Endothelial cell of umbilical vein (primary cell): ENCODE measurements around the gene LNX2. TPM values are rescaled to one million over a fixed set of nuclear protein-coding genes. Genes with fewer than 3 reads are reported as not detected.

Experiments
- BruUV-seq: library from RNA; stranded (reverse); fragments of 400-500 nt; replicated peaks from 2 replicates; lab custom pipeline; 2021; lab: Mats Ljungman, UMichigan
- CTCF ChIA-PET: fragments of 300-600, 350-600 bp; sonication (Branson Sonifier 250); formaldehyde crosslinking; loops from one replicate; lab custom pipeline; 2021; ENCODE audit warnings: antibody characterized with exemption, inconsistent platforms; lab: Charles Lee
- POLR2A ChIA-PET: fragments of 300-600, 350-600 bp; sonication (Branson Sonifier 250); formaldehyde crosslinking; loops from one replicate; lab custom pipeline; 2021; ENCODE audit warnings: antibody characterized with exemption, inconsistent platforms; lab: Charles Lee
- DNase-seq: peaks from one replicate; pipeline ENCODE4 v3.0.0-alpha.2; 2011; ENCODE audit warnings: low read depth, low spot score
- FAIRE-seq: peaks from 2 replicates; lab custom pipeline; 2011; peaks lifted over from hg19 to GRCh38; lab: Jason Lieb, UNC
- H2AFZ ChIP-seq: 2 replicates; pipeline ENCODE4 v1.6.0; 2012; ENCODE audit warnings: low read depth, low read length, control low read depth, inconsistent platforms
- H3K27ac ChIP-seq: 2 replicates; pipeline ENCODE4 v1.5.1; 2011; ENCODE audit warnings: low read depth, mild to moderate bottlenecking, control low read depth, low read length, moderate library complexity; ENCODE audit not compliant: insufficient read depth
- H3K27me3 ChIP-seq, 2 experiments: 2 replicates each; pipeline versions ENCODE4 v1.6.0 to v1.6.1; 2011; ENCODE audit warnings: low read length in 2 of 2, mixed read lengths in 1 of 2; ENCODE audit not compliant: control insufficient read depth in 2 of 2, insufficient read depth in 2 of 2
- H3K36me3 ChIP-seq, 2 experiments: 2 replicates in 1 of 2; 3 replicates in 1 of 2; pipeline ENCODE4 v1.5.1; 2011; ENCODE audit warnings: low read length in 2 of 2, mild to moderate bottlenecking in 1 of 2, moderate library complexity in 1 of 2; ENCODE audit not compliant: control insufficient read depth in 2 of 2, insufficient read depth in 2 of 2; ENCODE audit errors: extremely low read depth in 1 of 2
- H3K4me1 ChIP-seq: 3 replicates; pipeline ENCODE4 v1.5.1; 2011; ENCODE audit warnings: mild to moderate bottlenecking, low read length; ENCODE audit not compliant: control insufficient read depth, insufficient read depth; ENCODE audit errors: extremely low read depth
- H3K4me2 ChIP-seq: 2 replicates; pipeline ENCODE4 v1.6.1; 2011; ENCODE audit warnings: low read length, control low read depth, mixed read lengths; ENCODE audit not compliant: insufficient read depth
- H3K4me3 ChIP-seq, 3 experiments: fragments of 200-600 bp in 1 of 3; sonication (generic), shearing (Covaris generic) in 1 of 3; replicated peaks in 1 of 3; 2 replicates each; pipeline ENCODE4 v1.5.1; 2011 to 2016; ENCODE audit warnings: control low read depth in 3 of 3, low read length in 3 of 3, mild to moderate bottlenecking in 2 of 3, inconsistent platforms in 1 of 3, low read depth in 1 of 3, moderate library complexity in 1 of 3; ENCODE audit not compliant: insufficient read depth in 1 of 3
- H3K79me2 ChIP-seq: 2 replicates; pipeline ENCODE4 v1.6.0; 2012; ENCODE audit warnings: low read length, inconsistent platforms; ENCODE audit not compliant: control insufficient read depth, insufficient read depth
- H3K9ac ChIP-seq: replicated peaks from 2 replicates; pipeline ENCODE3; 2011; ENCODE audit warnings: low read length, control low read depth; ENCODE audit not compliant: insufficient read depth; ENCODE audit errors: extremely low read depth
- H3K9me1 ChIP-seq: replicated peaks from 3 replicates; pipeline ENCODE4 v1.6.0; 2011; ENCODE audit warnings: mild to moderate bottlenecking, low read length; ENCODE audit not compliant: control insufficient read depth, insufficient read depth; ENCODE audit errors: extremely low read depth
- H3K9me3 ChIP-seq: replicated peaks from 2 replicates; pipeline ENCODE4 v1.5.1; 2012; ENCODE audit warnings: low read length, inconsistent platforms; ENCODE audit not compliant: control insufficient read depth, insufficient read depth
- H4K20me1 ChIP-seq: replicated peaks from 2 replicates; pipeline ENCODE3; 2011; ENCODE audit warnings: mild to moderate bottlenecking, low read length; ENCODE audit not compliant: control insufficient read depth, insufficient read depth; ENCODE audit errors: extremely low read depth
- EZH2 ChIP-seq: IDR thresholded peaks from 2 replicates; pipeline ENCODE4 v1.6.1; 2012; ENCODE audit warnings: borderline replicate concordance, low read depth, mild to moderate bottlenecking, moderate library complexity, low read length, inconsistent platforms; ENCODE audit not compliant: severe bottlenecking
- FOS ChIP-seq: IDR thresholded peaks from 2 replicates; pipeline ENCODE4 v1.6.1; 2011; ENCODE audit warnings: mild to moderate bottlenecking, low read length, moderate library complexity, borderline replicate concordance; ENCODE audit not compliant: insufficient read depth
- GATA2 ChIP-seq: IDR thresholded peaks from 2 replicates; pipeline ENCODE4 v1.7.0; 2011; ENCODE audit warnings: low read depth, mild to moderate bottlenecking, moderate library complexity, mixed read lengths, low read length; ENCODE audit not compliant: insufficient read length, insufficient read depth
- JUN ChIP-seq: IDR thresholded peaks from 2 replicates; pipeline ENCODE4 v1.6.1; 2011; ENCODE audit warnings: borderline replicate concordance, low read depth; ENCODE audit not compliant: insufficient read length, insufficient read depth
- MYC ChIP-seq: IDR thresholded peaks from one replicate; pipeline ENCODE4 v1.6.1; 2011; ENCODE audit warnings: mild to moderate bottlenecking, low read depth, low read length
- POLR2A ChIP-seq: IDR thresholded peaks from 2 replicates; pipeline ENCODE4 v1.6.1; 2012; ENCODE audit warnings: low read depth, mild to moderate bottlenecking, control low read depth, low read length
- POLR2AphosphoS5 ChIP-seq: IDR thresholded peaks from 2 replicates; pipeline ENCODE4 v1.6.1; 2012; ENCODE audit warnings: low read depth, mild to moderate bottlenecking, control low read depth, low read length, moderate library complexity; ENCODE audit not compliant: insufficient read depth
- dilution Hi-C: fragments of 300-500 bp; cut with MboI; formaldehyde crosslinking; loops from one replicate; pipeline ENCODE4 v1.15.0; 2019; ENCODE audit warnings: low sequenced_read_pairs; ENCODE audit not compliant: extremely low pct_ligation_motif_present
- intact Hi-C: fragments of 100-400 bp; cut with micrococcal nuclease; formaldehyde crosslinking; loops from one replicate; pipeline ENCODE4 v1.10.0; 2022
- polyA plus RNA-seq, 4 experiments: library from polyadenylated mRNA; depleted of rRNA in 3 of 4; stranded (reverse) in 3 of 4; unstranded in 1 of 4; fragments of >200 nt; gene quantifications; 2 replicates each; pipeline versions ENCODE4 v1.2.1 to v1.2.3, GENCODE V29; 2011 to 2012; ENCODE audit warnings: missing spikeins in 1 of 4
- total RNA-seq: library from RNA; stranded (reverse); gene quantifications from 2 replicates; pipeline ENCODE4 v1.2.3, GENCODE V29; 2021
- TF ChIP-seq, protein P1 (sequence below), 2 donors: IDR thresholded peaks; 1 replicate in 1 of 2; 2 replicates in 1 of 2; pipeline ENCODE4 v1.5.1; 2011; ENCODE audit warnings: low read length in 2 of 2, mild to moderate bottlenecking in 2 of 2, moderate library complexity in 2 of 2, control low read depth in 1 of 2, inconsistent platforms in 1 of 2, low read depth in 1 of 2; ENCODE audit not compliant: insufficient read depth in 1 of 2; ENCODE audit errors: extremely low read depth in 1 of 2
- TF ChIP-seq, protein P2 (sequence below): IDR thresholded peaks from 2 replicates; pipeline ENCODE4 v1.6.1; 2011; ENCODE audit not compliant: insufficient read depth, insufficient read length

Gene LNX2
- total and polyA plus RNA-seq, 2 donors (not counting 3 experiments of a cell fraction or from before 2014, with no cell fraction given), result 7.0 to 9.1 TPM

DNA sequence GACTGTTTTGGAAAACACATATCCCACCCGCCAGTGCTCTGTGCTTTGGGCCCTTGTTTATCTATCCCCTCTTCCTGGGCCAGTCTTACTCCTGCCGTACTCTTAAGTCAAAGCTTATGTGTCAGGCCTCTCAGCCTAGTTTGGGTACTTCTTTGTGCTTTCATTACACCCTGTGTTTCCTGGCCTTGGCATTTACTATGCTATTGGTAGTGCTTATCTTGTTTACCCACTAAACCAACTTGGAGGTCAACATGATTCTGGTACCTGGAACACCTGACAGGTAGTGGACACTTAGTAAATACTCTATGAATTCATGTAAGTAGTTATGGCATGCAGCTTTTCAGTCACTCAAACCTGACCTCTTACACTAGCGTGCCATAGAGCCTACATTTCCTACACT is 3.7 kb upstream of the LNX2 start:
- Histone ChIP-seq H4K20me1 (peaks cover 4% of the 10 kb centered on the region), H3K27ac (no peak overlapping the region), H2AFZ (no peak overlapping the region), H3K9me3 (no peaks in the 10 kb centered on the region), H3K4me2 (no peak overlapping the region), H3K9me1 (no peaks in the 10 kb centered on the region), H3K4me3 (no peak overlapping the region), H3K9ac (no peak overlapping the region), H3K36me3 (peaks cover 2 to 4% of the 10 kb centered on the region in 2 experiments), H3K79me2 (peaks cover 62% of the 10 kb centered on the region), H3K27me3 (no peaks in the 10 kb centered on the region), H3K4me1 (peaks cover 9% of the 10 kb centered on the region)
- no peak for TF ChIP-seq MYC
- TF ChIP-seq POLR2AphosphoS5, result no peak
- TF ChIP-seq GATA2, result no peak
- TF ChIP-seq, protein P1, sequence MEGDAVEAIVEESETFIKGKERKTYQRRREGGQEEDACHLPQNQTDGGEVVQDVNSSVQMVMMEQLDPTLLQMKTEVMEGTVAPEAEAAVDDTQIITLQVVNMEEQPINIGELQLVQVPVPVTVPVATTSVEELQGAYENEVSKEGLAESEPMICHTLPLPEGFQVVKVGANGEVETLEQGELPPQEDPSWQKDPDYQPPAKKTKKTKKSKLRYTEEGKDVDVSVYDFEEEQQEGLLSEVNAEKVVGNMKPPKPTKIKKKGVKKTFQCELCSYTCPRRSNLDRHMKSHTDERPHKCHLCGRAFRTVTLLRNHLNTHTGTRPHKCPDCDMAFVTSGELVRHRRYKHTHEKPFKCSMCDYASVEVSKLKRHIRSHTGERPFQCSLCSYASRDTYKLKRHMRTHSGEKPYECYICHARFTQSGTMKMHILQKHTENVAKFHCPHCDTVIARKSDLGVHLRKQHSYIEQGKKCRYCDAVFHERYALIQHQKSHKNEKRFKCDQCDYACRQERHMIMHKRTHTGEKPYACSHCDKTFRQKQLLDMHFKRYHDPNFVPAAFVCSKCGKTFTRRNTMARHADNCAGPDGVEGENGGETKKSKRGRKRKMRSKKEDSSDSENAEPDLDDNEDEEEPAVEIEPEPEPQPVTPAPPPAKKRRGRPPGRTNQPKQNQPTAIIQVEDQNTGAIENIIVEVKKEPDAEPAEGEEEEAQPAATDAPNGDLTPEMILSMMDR (IDR thresholded peaks at IDR 0.05; ENCODE audit: extremely low read depth in 1 of 2, insufficient read depth in 1 of 2, low read depth in 1 of 2, low read length in 2 of 2), result no peak
- TF ChIP-seq, protein P2, sequence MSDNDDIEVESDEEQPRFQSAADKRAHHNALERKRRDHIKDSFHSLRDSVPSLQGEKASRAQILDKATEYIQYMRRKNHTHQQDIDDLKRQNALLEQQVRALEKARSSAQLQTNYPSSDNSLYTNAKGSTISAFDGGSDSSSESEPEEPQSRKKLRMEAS, result no peak
- no peak for TF ChIP-seq JUN
- no peak for TF ChIP-seq POLR2A
- TF ChIP-seq EZH2, result no peak
- TF ChIP-seq FOS, result no peak
- intact Hi-C loops, result loop anchor here (5.0 to 10.0 kb wide), 3 partner anchors 171 to 203 kb away; partner anchors contain the start of genes GSX1 and MTIF3
- ChIA-PET CTCF (no interaction called here), POLR2A (no interaction called here)
- FAIRE-seq, result no peak
- dilution Hi-C loops, result no loop called here
- DNase-seq, result no peak
- no TSS peak for BruUV-seq
